NCI-H2227 (cell line): ENCODE measurements around the gene DDR2.
"Not testable (repeated sequence)": the region's sequence is repeated elsewhere in the genome, so short reads cannot be mapped to it uniquely, and the experiment has no call there.

ENCODE experiments used
- DNase-seq: peaks from one replicate; lab custom pipeline; 2025; ENCODE audit not compliant: unreplicated experiment; lab: John Stamatoyannopoulos, UW

Gene DDR2

GRCh38 chr1:162719678-162720077 is 87.4 kb downstream of the DDR2 start:
- no peak for DNase-seq

- no peak for DNase-seq
These were observed 88.7 kb downstream of the DDR2 start for GRCh38 chr1:162720996-162721395.

- DNase-seq: no peak
These were observed 89.2 kb downstream of the DDR2 start for GRCh38 chr1:162721471-162721870.

- no peak for DNase-seq
These were observed 89.8 kb downstream of the DDR2 start for GRCh38 chr1:162722036-162722435.

GRCh38 chr1:162724583-162725120 is 92.4 kb downstream of the DDR2 start:
- DNase-seq: no peak

- DNase-seq: no peak
These were observed 93.1 kb downstream of the DDR2 start for GRCh38 chr1:162725301-162725837.

- no peak for DNase-seq
These were observed 94.3 kb downstream of the DDR2 start for GRCh38 chr1:162726555-162726954.

GRCh38 chr1:162727493-162727892 is 95.2 kb downstream of the DDR2 start:
- DNase-seq: not testable (repeated sequence)

- no peak for DNase-seq
These were observed 96.3 kb downstream of the DDR2 start for GRCh38 chr1:162728573-162728972.

- not testable (repeated sequence) for DNase-seq
These were observed 97.0 kb downstream of the DDR2 start for GRCh38 chr1:162729195-162729774.

- no peak for DNase-seq
These were observed 99.8 kb downstream of the DDR2 start for GRCh38 chr1:162732094-162732493.

- DNase-seq: no peak
These were observed 100.5 kb downstream of the DDR2 start for GRCh38 chr1:162732566-162733335.

- no peak for DNase-seq
These were observed 101.0 kb downstream of the DDR2 start for GRCh38 chr1:162733336-162733590.

- DNase-seq: no peak
These were observed 101.8 kb downstream of the DDR2 start for GRCh38 chr1:162734047-162734446.

GRCh38 chr1:162736184-162736583 is 103.9 kb downstream of the DDR2 start:
- DNase-seq: no peak

GRCh38 chr1:162736633-162737067 is 104.4 kb downstream of the DDR2 start:
- no peak for DNase-seq

- no peak for DNase-seq
These were observed 108.5 kb downstream of the DDR2 start for GRCh38 chr1:162740755-162741154.

- DNase-seq: no peak
These were observed 109.3 kb downstream of the DDR2 start for GRCh38 chr1:162741574-162741973.

GRCh38 chr1:162746264-162746942 is 114.1 kb downstream of the DDR2 start:
- DNase-seq: not testable (repeated sequence)

- DNase-seq: no peak
These were observed 120.9 kb downstream of the DDR2 start for GRCh38 chr1:162753001-162753658.

GRCh38 chr1:162753998-162754585 is 121.8 kb downstream of the DDR2 start:
- DNase-seq: no peak
